ENCODE data around the gene DNAAF5.
A peak's percentile ranks its signal among the peaks of the same experiment; 100 is the strongest.
"Not testable (repeated sequence)": the region's sequence is repeated elsewhere in the genome, so short reads cannot be mapped to it uniquely, and the experiment has no call there.

The DNAAF5 gene

GRCh38 chr7:801940-802381 lies 75.5 kb downstream of the DNAAF5 start:
- Histone ChIP-seq H3K27ac (peak overlapping the region; percentile 77 to 85), H3K4me1 (peaks cover 0 to 74% (median 33%) of the 10 kb centered on the region in 4 donors), H3K4me3 (peak overlapping the region; percentile 15 to 41), H3K9me3 (no peaks in the 10 kb centered on the region), H3K27me3 (no peaks in the 10 kb centered on the region), H3K36me3 (no peaks in the 10 kb centered on the region)
- no peak for TF ChIP-seq CTCF (IDR thresholded peaks at IDR 0.05)
- peak; percentile 70 to 92 for DNase-seq
- intact Hi-C loops (cut with DNase I; ENCODE audit: low total_unique reads), result no loop called here

GRCh38 chr7:802500-803242 lies 76.2 kb downstream of the DNAAF5 start:
- peak overlapping the region; percentile 77 to 85 for H3K27ac ChIP-seq
- DNase-seq, result peak in 1 of 2 donors; percentile 58
- no peak for TF ChIP-seq CTCF (IDR thresholded peaks at IDR 0.05)
- H3K36me3 ChIP-seq, result no peaks in the 10 kb centered on the region
- no peaks in the 10 kb centered on the region for H3K9me3 ChIP-seq
- peak overlapping the region; percentile 15 to 41 for H3K4me3 ChIP-seq
- intact Hi-C loops (cut with DNase I; ENCODE audit: low total_unique reads), result no loop called here
- peaks cover 0 to 67% (median 27%) of the 10 kb centered on the region in 4 donors for H3K4me1 ChIP-seq
- H3K27me3 ChIP-seq, result no peaks in the 10 kb centered on the region

GRCh38 chr7:803243-803635 lies 76.7 kb downstream of the DNAAF5 start:
- TF ChIP-seq CTCF (IDR thresholded peaks at IDR 0.05), result no peak
- no peak for DNase-seq
- H3K27ac ChIP-seq, result peak overlapping the region; percentile 77 to 85
- no peak overlapping the region for H3K4me3 ChIP-seq
- H3K27me3 ChIP-seq, result no peaks in the 10 kb centered on the region
- no peaks in the 10 kb centered on the region for H3K9me3 ChIP-seq
- peaks cover 0 to 62% (median 25%) of the 10 kb centered on the region in 4 donors for H3K4me1 ChIP-seq
- no peaks in the 10 kb centered on the region for H3K36me3 ChIP-seq
- intact Hi-C loops (cut with DNase I; ENCODE audit: low total_unique reads), result no loop called here

GRCh38 chr7:803796-804195 lies 77.3 kb downstream of the DNAAF5 start:
- H3K27me3 ChIP-seq; H3K36me3 ChIP-seq; DNase-seq; H3K4me3 ChIP-seq; intact Hi-C loops (cut with DNase I; ENCODE audit: low total_unique reads); H3K9me3 ChIP-seq: not testable (repeated sequence)
- H3K27ac ChIP-seq, result peak overlapping the region in 1 of 2 donors; percentile 75
- peaks cover 0 to 56% (median 23%) of the 10 kb centered on the region in 4 donors for H3K4me1 ChIP-seq

- DNase-seq, result no peak
- H3K27me3 ChIP-seq, result no peaks in the 10 kb centered on the region
- no peaks in the 10 kb centered on the region for H3K9me3 ChIP-seq
- TF ChIP-seq CTCF (IDR thresholded peaks at IDR 0.05), result no peak
- H3K4me1 ChIP-seq, result peaks cover 0 to 41% (median 23%) of the 10 kb centered on the region in 4 donors
- peak overlapping the region; percentile 54 to 75 for H3K27ac ChIP-seq
- peak overlapping the region in 1 of 2 donors; percentile 11 for H3K4me3 ChIP-seq
- intact Hi-C loops (cut with DNase I; ENCODE audit: low total_unique reads), result no loop called here
- no peaks in the 10 kb centered on the region for H3K36me3 ChIP-seq
Observed at GRCh38 chr7:805261-805660, 78.8 kb downstream of the DNAAF5 start.
